ENCODE data around the gene KMO. TPM values are rescaled to one million over a fixed set of nuclear protein-coding genes. Genes with fewer than 3 reads are reported as not detected.

KMO gene
- total and polyA plus RNA-seq, 2 of the 8 experiments (the other 6 are each of a cell fraction or from before 2014, with no cell fraction given) = not detected

GRCh38 chr1:241638099-241638682, 106.0 kb downstream of the KMO start (continued):
- TF ChIP-seq CHD7 (IDR thresholded peaks at IDR 0.05; ENCODE audit: insufficient replicate concordance, low read length) (no peak), TCF12 (IDR thresholded peaks at IDR 0.05; ENCODE audit: low read depth, low read length) (no peak), KDM5A (IDR thresholded peaks at IDR 0.05; ENCODE audit: low read length) (no peak), POLR2A (IDR thresholded peaks at IDR 0.05; ENCODE audit: control extremely low read depth in 1 of 2, low read depth in 2 of 2, low read length in 2 of 2) (no peak), ZNF274 (IDR thresholded peaks at IDR 0.05; ENCODE audit: borderline replicate concordance, extremely low read depth, low read length) (no peak), ATF2 (IDR thresholded peaks at IDR 0.05; ENCODE audit: low read length) (no peak), FOSL1 (IDR thresholded peaks at IDR 0.05; ENCODE audit: insufficient read depth, low read depth, low read length) (no peak), RNF2 (IDR thresholded peaks at IDR 0.05; ENCODE audit: borderline replicate concordance, low read depth, low read length, missing control alignments, poor library complexity, severe bottlenecking) (no peak), SIRT6 (IDR thresholded peaks at IDR 0.05; ENCODE audit: low read length) (no peak), ASH2L (IDR thresholded peaks at IDR 0.05; ENCODE audit: low read length) (no peak)
